Hematopoietic multipotent progenitor cell treated with erythropoietin and hydrocortisone succinate and interleukin-3 and kit ligand, for 6 days (in vitro differentiated cells): ENCODE measurements around the gene CCDC51.
"Not testable (repeated sequence)": the region's sequence is repeated elsewhere in the genome, so short reads cannot be mapped to it uniquely, and the experiment has no call there.

ENCODE experiments used
- DNase-seq: peaks from one replicate; pipeline ENCODE4 v3.0.0-alpha.2; 2015

Gene CCDC51

DNA sequence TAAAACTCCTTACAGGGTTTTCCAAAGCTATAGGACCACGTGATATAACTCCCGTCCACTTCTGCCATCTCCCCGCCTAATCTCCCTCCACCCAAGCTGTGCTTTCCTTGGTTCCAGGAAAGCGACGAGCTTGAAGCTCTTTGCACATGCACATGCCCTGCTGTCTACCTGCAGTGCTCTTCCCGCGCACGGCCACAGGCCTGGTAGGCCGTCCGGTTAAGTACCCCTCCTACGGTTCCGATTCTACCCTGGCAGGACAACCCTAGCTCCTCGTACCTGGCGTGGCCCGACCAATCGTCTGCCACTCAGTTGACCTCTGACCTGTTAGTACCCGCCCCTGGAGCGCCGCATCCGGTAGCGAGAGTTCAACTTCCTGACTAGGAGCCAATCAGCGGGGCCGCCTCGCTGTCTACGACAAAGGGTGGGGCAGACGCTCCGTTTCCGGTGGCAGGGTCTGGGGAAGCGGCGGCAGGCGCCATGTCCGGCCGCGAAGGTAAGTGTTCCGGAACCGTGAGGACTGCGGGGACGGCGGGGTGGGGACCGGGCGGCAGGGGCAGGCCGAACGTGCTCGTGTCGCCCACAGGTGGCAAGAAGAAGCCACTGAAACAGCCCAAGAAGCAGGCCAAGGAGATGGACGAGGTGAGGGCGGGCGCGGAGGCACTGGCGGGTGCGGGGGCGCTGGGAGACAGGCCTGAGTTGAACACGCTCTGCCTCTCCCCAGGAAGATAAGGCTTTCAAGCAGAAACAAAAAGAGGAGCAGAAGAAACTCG is at the start of gene CCDC51, which contains the start of gene TMA7:
CCDC51 (minus strand) TSS at position 300 of the 770 bp plus-strand sequence. CDS start 4,991 bp downstream, outside the sequence.
TMA7 (plus strand) TSS at position 438 of the 770 bp plus-strand sequence; CDS start at position 478, 40 bp downstream.
- DNase-seq, result peak; percentile 99

DNA sequence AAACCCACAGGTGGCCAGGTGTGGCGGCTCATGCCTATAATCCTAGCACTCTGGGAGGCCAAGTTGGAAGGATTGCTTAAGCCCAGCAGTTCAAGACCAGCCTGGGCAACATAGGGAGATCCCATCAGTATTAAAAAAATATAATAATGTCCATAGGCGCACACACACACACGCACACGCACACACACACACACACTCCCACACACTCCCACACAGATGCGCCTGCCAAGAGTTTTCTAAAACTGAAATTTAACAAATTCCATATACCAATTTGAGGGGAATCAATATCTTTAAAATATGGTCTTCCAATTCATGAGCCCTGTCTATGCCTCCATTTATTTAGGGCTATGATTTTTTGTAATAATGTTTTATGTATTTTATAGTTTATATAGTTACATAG is 47.0 kb upstream of the CCDC51 start:
- DNase-seq, result no peak

DNA sequence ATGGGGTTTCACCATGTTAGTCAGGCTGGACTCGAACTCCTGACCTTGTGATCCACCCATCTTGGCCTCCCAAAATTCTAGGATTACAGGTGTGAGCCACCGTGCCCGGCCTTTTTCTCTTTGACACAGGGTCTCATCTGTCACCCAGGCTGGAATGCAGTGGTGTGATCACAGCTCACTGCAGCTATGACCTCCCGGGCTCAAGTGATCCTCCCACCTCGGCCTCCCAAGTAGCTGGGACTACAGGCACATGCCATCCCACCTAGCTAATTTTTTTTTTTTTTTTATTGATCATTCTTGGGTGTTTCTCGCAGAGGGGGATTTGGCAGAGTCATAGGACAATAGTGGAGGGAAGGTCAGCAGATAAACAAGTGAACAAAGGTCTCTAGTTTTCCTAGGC is 42.9 kb upstream of the CCDC51 start:
- DNase-seq, result not testable (repeated sequence)

GRCh38 chr3:48480891-48481290 is 41.0 kb upstream of the CCDC51 start:
- not testable (repeated sequence) for DNase-seq

DNA sequence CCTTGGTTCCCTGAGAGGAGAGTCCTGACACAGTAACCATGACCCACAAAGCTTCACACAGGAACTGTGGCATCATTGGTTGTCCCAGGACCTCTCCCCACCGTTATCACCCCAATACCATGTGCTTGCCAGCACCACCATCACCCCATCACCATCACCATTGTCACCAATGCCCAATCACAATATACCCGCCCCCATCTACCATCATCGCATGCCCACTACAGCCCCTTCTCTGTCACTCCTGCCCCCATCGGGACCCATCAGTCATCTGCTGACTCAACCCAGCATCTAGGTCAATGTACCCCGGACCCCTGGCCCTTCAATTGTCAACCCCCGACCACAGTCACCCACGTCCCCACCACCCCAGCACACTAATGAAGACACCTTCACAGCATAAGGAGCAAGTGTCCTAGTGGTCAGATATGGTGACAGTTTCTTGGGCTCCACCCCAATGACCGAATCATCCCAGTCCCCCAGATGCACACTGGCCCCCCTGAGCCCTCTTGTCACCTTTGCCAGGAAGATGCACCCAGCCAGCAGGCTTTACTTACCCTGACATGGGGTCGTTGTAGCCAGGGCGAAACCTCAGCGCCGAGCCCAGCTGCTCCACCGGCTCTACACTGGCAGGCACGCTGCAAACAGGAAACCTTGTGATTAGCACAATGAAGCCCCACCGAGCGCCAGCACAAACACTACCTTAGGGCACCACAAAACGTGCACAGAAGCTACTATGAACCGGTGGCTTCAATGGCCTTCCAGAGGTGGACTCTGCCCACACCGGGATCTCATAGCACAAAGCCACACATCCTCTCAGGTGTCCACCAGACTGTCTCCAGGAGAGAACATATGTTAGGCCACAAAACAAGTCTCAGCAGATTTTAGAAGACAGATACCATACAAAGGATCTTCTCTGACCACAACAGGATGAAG is 39.0 kb upstream of the CCDC51 start:
- DNase-seq, result peak; percentile 50

GRCh38 chr3:48477959-48478520 is 38.1 kb upstream of the CCDC51 start:
- no peak for DNase-seq

DNA sequence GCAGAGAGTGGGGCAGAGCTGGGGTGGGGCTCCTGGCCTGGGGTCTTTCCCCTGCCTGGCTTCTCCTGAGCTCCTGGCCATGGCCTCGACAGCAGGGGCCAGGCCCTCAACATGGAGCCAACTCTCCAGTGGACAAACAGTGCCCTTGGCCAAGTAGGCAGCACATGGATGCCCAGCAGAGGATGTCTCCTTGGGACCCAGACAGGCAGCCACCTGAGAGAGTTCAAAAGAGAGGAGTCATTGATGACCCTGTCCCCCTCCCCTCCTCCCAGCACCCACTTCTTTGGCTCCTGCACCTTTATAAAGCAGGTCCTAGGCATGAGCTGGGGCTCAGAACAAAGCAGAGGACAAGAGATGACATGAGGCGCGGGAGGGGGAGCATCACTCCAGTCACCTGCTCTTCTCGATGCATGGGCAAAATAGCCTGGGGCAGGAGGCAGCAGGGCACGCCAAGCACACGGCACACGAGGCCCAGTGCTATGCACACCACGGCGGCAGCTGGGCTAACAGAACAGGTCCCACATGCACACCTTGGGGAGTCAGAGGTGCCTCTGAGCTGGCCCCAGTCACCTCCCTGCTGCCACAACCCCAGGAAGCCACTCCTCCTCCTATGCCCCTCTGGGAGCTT is 36.6 kb upstream of the CCDC51 start:
- DNase-seq, result no peak

DNA sequence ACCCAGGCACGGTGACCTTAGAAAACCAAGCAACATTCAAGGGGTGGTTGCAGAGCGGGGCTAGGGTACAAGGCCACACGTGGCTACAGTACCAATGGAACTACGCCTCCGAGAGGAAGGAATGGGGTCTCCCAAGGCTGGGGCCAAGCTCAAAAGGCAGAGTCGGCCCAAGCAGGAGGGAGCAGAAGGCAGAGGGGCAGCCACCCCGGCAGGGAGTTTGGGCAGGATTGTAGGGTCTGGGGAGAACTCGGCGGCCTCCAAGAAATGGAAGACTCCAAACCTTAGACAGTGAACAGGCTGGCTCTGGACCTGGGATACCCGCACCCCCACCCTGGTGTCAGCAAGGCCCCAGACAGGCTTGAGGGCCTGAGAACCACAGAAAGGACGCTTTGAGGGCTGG is 35.3 kb upstream of the CCDC51 start:
- no peak for DNase-seq

DNA sequence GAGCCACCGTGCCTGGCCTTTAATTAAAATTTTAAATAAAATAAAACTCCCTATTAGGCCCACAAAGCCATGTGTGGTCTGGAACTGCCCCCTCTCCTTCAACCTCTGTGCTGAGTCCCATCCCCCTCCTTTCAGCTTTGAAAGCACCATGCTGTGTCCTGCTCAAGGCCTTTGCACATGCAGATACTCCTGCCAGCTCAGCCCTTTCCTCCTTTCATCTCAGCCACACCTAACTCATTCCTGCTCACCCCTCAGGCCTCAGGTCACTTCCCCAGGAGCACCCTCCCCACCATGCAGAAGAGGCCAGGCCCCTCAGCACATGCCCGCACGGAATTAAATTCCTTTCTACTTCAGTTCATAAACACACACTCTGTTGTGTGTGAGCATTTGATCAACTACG is 34.7 kb upstream of the CCDC51 start:
- DNase-seq, result no peak

DNA sequence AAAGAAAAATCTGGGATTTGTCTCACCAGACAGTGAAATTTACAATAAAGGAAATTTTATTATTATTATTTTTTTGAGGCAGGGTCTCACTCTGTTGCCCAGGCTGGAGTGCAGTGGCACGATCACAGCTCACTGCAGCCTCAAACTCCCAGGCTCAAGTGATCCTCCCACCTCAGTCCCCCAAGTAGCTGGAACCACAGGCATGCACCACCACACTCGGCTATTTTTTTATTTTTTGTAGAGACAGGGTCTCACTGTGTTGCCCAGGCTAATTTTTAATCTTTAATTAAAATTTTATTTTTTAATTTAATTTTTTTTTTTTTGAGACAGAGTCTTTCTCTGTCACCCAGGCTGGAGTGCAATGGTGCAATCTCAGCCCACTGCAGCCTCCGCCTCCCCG is 34.1 kb upstream of the CCDC51 start:
- not testable (repeated sequence) for DNase-seq

- DNase-seq, result no peak
Observed at GRCh38 chr3:48473617-48473952, 33.7 kb upstream of the CCDC51 start.

DNA sequence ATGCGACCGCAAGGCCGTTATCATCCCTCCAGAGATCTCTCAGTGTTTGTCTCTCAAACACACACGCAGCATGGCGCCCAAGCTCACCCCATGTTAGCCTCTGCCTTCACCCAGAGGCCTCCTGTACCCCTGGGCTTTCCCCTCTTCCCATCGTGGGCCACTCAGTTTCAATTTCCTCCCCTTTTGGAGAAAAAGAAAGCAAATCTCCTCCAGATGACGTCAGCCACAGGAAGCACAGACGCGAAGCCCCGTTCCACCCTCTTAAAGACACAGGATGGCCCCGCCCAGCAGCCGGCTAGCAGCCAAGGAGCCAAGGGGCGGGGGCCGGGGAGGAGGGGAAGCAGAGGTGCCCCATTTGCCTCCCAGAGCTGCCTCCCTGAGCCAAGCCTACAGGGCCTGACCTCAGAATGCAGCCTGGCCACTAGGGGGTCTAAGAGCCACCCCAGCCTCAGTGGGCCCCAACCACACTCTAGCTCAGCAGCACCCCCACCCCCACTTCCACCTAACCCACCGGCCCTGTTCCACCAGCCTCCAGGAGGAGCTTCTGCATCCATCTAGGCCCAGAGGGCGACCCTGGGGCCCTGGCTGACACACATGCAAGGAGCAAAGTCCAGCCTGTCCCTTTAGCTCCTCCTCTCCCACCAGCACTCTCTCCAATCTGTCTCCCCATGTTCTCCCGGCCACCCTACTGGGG is 33.2 kb upstream of the CCDC51 start:
- DNase-seq, result peak; percentile 99

DNA sequence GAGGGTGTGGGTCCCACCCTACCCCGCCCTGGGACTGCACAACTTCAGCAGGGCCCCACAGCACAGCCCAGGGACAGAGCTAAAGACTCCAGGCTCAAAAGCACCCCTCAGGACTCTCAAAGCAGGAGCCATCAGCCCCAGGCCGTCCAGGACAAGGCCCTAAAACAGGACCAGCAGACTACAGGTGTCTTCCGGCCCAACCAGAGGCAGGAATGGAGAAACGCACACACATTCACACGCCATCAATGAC is 32.7 kb upstream of the CCDC51 start:
- DNase-seq, result no peak

- DNase-seq, result peak; percentile 36
Observed at GRCh38 chr3:48470286-48470685, 30.4 kb upstream of the CCDC51 start.

DNA sequence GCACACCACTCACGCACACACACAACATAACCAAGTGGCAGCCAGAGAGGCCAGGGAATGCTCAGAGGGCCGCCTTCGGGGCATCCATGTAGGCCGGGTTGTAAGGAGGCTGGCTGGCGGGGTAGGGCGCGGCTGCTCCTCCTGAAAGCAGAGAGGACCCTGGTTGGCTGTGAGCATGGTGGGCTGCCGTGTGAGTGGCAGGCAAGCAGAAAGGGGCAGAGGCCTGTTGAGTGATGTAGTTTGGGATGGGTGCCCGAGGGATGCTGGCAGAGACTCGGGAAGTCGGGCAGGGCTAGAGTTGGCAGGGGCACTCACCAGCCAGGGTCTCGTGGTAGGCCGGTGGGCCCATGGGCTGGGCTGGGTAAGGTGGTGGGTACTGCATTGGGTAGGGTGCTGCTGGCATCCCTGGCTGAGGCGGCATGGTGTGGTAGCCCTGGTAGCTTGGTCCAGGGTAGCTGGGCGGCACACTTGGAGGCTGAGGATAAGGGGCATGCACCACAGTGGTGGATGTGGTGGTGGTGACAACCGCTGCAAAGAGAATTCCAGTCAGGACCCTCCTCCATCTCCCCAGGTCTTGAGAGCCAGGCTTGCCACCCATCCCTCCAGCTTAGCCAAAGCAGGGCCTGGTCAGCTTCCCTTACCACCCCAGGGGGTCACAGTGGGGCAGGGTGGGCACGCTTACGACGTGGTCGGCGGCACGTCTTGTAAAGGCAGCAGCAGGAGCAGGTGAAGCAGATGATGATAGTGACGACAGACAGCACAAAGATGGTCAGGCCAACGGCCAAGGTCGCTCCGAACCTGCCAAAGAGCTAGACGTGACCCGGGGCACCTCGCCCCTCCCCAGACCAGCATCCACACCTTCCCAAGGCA is 29.4 kb upstream of the CCDC51 start:
- no peak for DNase-seq

- no peak for DNase-seq
Observed at GRCh38 chr3:48468329-48468731, 28.4 kb upstream of the CCDC51 start.

DNA sequence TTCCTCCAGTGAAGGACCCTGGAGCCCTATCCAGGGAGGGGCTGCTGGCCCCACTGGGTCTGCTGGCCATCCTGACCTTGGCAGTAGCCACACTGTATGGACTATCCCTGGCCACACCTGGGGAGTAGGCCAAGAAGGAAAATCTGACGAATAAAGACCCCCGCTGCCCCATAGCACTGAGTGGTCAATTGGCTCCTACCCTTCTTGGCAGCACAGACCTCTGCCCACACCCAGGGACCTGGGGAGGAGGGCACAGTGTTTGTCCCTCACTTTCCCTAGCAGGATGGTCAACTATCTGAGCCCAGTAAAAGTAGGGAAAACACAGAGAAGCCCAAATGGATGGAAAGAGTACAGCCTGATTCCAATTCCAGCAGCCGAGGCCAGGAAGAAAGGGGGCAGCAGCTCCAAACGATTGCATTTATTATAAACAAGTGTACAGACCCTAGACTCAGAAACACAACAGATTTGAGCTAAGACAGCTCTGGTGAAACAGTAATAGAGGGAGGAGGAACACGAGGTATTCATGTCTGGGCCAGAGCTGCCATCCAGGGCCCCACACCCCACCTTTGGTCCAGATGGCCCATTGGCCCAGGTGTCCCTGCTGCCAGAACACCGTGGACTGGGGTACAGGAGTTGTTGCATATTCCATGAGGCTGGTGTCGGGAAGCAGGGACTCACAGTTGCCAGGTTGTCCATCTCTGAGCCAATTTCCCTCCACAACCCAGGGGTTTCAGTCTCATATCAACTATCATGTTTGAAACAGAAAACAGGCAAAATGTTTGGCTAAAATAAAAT is 27.8 kb upstream of the CCDC51 start:
- DNase-seq, result no peak

DNA sequence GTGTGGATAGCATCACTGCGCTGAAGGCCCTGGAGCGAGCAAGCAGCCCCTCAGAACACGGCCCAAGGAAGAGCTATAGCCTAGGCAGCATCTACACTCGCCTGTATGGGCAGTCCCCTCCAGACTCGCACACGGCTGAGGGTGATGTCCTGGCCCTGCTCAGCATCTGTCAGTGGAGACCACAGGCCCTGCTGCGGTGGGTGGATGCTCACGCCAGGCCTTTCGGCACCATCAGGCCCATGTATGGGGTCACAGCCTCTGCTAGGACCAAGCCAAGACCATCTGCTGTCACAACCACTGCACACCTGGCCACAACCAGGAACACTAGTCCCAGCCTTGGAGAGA is 27.2 kb upstream of the CCDC51 start:
- DNase-seq, result no peak

DNA sequence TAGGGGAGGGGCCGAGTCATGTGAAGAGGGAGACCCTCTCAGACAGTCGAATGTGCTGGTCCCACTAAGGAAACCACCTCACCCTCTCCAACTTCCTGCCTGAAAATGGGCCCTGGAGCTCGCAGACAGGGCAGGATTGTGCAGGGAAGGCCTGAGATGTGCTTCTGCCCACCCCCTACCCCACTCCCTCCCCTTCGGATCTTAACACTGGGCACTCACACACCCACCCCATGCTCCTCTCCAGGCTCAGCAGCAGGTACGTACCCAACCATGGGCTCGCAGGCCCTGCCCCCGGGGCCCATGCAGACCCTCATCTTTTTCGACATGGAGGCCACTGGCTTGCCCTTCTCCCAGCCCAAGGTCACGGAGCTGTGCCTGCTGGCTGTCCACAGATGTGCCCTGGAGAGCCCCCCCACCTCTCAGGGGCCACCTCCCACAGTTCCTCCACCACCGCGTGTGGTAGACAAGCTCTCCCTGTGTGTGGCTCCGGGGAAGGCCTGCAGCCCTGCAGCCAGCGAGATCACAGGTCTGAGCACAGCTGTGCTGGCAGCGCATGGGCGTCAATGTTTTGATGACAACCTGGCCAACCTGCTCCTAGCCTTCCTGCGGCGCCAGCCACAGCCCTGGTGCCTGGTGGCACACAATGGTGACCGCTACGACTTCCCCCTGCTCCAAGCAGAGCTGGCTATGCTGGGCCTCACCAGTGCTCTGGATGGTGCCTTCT is 26.6 kb upstream of the CCDC51 start:
- peak; percentile 50 for DNase-seq
